Suppressor macrophage treated with lipopolysaccharide for 4 hours (primary cell): ENCODE results near the gene CEBPE.

Experiments
- DNase-seq: peaks from one replicate; pipeline ENCODE4 v3.0.0-alpha.2; 2020

Gene CEBPE

DNA sequence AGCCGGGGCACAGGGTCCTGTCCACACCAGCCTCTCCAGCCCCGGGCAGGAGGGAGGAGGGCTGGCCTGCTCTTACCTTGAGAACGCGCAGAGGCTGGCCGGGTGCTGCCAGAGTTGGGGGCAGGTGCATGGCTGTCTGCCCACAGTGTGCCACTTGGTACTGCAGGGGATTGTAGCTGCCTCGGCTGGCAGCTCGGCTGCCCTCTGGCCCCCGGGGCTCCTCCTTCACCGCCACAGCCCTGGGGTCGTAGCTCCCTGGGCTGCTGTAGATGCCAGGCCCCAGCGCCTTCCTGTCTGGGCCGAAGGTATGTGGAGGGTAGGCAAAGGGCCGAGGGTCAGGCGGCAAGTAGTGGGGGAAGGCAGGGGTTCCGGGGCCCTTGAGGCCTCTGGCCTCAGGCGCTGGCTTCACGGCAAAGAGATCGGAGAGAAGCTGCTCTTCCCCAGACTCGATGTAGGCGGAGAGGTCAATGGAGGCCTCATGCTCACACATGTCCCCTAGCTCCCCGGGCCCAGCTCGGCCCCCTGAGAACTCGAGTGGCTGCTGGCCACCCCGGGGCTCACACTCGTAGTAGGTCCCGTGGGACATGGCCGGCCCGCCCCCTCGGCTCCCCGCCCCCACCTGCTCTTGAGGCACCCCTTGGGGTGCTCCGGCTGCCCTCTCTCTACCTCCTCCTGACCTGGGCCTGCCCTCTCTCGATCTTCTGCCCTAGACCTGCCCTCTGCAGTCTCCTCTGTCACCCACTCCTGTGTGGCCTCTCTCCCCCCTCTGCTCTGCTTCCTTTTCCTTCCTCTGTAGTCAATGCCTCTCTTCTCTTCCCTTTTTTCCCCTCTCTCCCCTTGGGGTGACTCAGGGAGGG, at the start of gene CEBPE:
TSS of gene CEBPE (minus strand) at position 750 of the 857 bp plus-strand sequence. CDS start at position 586, 164 bp downstream.
- DNase-seq: peak; percentile 62

DNA sequence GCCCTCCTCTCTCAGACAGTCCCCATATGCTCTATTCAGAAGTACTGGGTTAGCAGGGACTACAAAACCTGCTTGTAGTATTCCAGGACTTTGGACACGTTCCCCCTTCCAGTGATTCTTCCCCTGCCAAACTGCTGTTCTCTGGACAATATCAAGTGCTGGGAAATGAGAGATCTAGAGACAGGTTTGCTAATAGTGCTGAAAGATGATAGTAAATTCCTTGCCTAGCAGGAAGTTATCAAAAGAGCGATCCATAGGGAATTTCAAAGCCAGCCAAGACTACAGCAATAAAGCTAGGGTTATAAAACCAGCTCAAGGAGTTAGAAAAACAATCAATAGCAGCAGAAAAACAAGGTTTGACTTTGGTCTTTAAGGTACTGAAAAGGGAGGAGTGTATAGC, 49.2 kb upstream of the CEBPE start:
- DNase-seq: no peak

DNA sequence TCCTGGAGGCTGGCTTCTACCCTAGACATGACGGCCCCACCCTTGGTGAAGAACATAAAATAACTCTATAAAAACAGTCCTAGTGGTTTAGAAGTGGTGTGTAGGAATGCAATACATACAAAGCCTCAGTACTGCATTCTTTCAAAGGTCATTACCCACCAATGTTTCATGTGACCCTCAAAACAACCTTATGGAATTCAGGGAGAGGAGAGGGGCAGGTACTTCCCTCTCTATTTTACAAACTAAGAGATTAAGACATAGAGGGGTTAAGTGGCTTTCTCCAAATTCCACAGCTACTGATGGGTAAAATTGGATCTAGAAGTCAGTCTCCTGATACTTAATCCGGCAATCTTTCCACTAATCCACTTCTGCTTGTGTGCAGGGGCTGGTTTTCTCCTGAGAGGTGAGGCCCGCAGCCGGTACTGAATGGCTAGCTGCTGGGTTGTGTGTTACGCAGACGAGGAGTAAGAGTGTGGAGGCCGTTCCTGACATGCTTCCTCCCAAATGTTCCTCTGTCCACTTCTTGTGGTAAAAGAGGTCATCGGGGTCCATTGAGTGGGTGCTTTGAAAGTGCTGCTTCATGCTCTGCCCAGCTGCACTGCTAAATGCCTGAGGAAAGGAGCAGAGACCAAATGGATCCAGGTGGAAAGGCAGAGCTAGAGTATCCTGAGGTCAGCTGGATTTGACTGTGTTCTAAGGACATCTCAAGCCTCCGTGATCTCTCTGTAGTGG, 48.2 kb upstream of the CEBPE start:
- peak; percentile 37 for DNase-seq

DNA sequence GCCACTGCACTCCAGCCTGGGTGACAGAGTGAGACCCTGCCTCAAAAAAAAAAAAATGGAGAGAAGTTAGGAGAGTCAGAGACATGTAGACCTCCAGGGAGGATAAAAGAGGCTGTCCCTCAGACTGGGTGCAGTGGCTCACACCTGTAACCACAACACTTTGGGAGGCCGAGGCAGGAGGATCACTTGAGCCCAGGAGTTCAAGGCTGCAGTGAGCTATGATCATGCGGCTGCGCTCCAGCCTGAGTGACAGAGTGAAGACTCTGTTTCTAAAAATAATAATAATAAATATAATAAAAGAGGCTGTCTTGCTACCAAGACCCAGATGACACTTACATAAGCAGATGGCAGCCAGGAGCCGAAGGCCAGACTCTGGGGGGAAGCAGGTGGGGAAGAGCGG, 45.9 kb upstream of the CEBPE start:
- no peak for DNase-seq

DNA sequence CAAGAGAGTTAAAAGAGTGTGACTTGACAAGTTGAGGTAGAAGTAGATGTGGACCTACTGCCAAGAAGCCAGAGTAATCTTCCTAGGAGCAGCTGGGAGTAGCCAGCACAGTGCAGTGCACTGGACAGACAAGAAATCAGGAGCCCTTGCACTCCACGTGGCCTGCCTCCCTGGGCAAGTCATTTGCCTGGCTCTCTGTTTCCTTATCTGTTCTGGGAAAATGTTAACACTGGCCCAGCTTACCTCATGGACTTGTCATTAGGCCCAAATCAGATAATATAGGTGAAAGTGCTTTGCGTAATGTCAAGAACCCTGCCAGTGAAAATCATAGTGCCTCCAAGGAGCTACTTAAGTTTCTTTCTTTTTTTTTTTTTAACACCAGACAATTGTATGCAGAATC, 45.2 kb upstream of the CEBPE start:
- no peak for DNase-seq

DNA sequence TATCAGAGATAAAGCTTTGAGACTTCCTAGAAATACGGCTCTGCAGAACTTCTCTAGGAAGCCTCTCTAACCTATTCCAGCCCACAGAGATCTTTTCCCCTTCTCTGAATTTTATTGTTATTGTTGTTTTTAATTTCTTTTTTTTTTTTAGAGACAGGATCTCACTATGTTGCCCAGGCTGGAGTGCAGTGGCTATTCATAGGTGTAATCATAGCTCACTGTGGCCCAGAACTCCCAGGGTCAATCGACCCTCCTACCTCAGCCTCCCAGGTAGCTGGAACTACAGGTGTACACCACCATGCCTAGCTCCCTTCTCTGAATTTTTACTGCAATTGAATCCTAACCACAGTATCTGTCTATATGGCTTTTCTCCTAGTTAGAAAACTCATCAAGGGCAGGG, 44.8 kb upstream of the CEBPE start:
- DNase-seq: no peak

DNA sequence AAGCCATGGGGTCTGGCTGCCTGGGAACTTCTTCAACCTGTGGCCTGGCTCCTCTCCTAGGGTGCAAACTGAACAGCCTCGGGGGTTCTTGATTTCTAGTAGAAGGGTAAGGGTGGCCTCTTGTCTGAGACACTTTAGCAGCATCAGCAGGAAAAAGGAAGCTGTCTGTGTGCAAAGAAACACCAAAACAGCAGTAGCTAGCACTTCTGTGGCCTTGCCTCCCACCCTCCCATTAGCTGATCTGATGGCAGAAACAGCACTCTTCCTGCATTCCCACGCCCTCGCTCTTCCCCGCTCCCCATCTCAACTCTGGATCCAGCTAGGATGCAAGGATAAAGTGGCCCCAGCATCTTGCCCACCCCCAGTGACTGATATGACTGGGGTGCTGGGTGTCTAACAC, 43.7 kb upstream of the CEBPE start:
- no peak for DNase-seq

DNA sequence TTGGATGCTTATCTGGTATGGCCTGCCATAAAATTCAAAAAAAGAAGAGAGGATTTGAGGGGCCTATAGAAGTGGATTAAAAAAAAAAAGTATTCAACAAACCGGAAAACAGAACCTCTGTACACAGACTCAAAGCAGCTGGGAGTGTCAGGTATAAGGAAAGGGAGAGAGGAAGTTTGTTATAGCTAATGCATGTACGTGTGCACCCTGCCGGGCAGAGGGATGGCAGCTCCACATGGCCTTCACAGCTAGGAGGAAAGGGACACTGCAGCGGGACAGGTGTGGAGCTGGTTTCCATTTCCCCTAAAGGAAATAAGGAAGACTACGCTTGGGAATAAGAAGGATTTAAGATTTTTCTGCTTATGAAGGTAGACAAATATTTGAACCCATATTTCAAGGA, 43.0 kb upstream of the CEBPE start:
- DNase-seq: no peak

DNA sequence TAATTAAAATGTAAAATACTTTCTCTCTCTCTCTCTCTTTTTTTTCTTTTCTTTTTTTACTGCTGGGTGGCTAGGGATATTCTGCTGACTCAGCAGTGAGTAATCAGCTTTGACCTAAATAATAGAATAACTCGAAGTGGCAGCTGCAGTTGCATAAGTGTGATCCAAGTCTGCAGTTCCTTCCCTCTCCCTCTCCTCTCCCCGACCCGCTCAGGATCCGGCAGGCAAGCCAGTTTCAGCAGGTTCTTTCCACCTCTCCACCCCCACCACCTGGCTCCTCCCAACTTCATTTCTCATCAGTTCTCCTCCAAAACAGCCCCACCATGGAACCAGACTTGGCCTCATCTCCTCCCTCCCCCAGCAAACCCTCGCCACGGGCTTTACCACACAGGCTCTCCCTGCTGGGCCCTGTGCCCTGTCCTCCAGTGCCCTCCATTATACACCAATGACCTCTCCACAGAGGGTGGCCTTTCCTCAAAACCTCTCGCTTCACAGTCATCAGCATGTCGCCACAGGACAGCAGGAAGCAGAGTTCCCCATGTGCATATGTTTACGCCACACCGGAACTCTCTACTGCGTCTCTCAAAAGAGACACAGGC, 42.0 kb upstream of the CEBPE start:
- DNase-seq: peak; percentile 89

DNA sequence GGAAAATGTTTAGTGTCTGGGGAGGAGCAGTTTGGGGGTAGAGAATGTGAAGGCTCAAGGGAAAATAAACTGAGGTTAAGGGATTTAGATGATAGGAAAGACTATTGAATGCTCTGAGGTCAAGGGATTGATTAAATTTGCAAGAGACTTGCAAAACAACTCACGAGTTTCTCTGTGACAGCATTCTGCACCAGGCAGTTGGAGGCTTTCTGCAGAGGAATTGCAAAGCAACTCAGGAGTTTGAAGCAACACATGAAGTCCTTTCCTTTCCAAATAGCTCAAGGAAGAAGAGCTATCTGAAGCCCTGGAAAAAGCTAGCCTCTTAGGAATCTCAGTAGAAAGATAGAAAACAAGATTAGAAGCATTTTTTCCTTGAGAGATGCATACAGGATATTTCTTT, 40.5 kb upstream of the CEBPE start:
- DNase-seq: no peak

DNA sequence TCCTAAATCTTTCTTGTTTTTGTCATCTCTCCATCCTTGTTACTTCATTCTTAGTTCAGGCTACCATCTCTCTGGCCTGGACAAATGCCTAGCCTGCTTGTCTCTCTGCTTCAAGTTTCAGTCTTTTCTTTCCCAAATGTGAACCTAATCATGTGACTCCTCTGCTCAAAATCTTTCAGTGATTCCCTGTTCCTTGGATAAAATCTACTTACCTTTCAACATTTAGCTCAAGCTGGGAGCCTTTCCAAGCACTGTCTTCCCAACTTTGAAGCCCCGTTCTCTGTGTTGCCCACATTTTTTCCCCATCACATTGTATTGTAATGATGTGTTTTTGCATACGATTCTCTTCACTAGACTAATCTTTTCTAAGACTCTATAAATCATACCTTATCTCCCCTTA, 39.7 kb upstream of the CEBPE start:
- DNase-seq: no peak

DNA sequence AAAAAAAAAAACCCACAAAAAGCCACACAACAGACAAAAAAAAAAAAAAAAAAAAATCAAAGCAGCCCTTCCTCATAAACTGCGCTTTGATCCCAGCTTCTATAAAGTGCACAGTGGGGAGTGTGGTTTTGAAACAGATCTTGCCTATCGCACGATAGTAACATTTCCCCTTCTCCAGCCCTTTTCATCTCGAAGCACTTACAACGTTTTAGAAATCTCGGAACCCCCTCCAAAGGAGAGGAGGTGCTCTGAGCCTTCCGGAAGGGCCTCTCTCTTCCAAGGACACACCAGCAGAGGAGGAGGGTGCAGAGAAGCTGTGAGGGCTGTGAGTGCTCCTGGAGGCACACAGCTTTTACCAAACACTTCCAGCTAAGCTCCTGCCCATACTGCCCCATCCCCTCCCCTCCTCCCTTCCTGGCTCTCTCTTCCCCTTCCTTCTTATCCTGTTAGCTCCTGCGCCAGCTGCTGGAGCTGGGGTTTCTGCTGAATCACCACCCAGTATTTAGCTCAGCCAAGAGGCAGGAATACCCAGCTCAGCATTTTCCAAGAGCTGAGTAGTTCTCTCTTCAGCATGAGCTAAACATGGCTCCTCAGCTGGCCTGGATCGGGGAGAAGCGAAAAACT, 36.0 kb upstream of the CEBPE start:
- DNase-seq: peak; percentile 79

DNA sequence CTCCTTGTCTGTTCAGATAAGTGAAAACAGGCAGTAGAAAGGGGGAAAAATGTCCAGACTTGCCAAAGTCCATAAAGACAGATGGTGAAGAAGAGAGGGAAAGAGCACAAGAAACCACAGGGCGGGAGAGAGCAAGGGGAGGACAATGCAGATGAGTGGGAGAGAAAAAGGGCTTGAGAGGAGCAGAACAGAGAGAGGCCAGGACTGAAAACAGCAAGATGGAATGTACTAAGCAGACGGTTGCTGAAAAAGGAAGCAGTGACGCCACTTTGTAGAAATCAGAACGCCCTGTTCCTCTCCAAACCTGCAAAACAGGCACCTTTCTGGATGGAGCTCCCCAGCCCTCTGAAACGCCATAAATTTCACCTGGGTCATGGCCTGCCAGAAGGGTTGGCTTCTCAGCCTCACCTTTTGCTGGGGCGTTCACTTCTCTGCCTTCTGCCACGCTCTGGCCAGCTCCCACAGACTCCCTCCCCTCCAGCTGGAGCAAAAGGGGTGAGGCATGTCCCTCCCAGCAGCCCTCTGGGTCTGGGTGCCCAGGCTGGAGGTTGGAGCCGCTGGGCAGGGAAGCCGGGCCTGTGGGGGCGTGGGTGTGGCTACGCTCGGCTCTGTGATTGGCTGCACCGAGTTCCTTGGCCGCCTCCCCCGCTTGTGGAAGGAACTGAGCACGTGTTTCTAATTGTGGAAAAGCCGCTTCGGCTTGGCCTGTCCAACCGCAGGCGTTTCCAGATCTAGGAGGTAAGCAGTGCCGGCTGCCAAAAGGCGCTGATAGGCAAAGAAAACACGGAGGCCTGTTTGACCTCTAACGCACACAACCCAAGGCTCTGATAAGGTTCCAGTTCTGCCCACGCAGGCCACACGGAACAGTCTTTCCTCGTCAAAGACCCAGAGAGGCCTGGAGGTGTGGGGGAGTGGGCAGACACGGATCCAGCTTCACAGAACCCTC, 35.1 kb upstream of the CEBPE start:
- DNase-seq: peak; percentile 42

DNA sequence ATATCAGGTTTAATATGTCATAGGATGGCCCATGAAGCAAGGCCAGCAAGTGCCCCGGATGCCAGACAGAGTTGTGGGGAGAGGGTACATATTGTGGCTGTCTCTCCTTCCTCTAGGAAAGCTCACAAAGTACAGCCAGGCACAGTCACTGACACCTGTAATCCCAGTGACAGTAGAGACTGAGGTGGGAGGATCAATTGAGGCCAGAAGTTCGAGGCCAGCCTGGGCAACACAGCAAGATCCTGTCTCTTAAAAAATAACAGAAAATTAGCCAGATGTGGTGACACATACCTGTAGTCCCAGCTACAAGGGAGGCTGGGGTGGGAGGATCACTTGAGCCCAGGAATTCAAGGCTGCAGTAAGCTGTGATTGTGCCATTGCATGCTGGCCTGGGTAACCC, 32.3 kb upstream of the CEBPE start:
- no peak for DNase-seq

DNA sequence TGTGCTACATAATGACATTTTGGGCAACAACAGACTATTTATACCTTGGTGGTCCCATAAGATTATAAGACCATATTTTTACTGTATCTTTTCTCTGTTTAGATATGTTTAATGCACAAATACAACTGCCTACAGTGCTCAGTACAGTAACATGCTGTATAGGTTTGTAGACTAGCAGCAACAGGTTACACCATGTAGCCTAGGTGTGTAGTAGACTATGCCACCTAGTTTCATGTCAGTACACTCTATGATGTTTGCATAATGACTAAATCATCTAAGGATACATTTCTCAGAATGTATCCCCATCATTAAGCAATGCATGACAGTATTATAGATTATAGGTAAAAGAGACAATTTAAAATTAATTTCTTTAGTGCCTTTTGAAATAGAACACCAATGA, 30.7 kb upstream of the CEBPE start:
- no peak for DNase-seq

DNA sequence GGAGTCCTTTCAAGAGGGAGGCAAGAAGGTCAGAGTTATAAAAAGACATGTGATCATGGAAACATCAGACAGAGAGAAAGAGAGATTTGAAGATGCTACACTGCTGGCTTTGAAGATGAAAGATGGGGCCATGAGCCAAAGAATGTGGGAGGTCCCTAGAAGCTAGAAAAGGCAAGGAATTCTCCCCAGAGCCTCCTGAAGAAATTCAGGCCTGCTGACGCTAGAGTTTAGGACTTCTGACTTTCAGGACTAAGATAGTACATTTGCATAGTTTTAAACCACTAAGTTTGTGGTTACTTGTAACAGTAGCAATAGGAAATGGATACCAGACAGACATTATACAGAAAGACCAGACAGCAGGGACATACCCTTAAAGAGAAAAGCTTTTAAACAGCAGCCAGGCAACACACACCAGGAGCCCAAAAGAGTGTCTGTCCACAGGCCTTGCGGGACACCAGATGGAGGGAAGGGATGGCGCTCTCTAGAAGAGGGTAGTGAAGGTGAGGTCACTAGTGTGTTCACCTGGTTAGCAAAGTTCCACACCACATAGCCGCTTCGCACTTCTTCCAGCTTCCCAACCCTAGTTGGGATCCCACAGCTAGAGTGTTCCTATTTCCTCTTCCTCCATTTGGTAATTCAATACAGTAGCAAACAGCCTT, 29.7 kb upstream of the CEBPE start:
- no peak for DNase-seq

DNA sequence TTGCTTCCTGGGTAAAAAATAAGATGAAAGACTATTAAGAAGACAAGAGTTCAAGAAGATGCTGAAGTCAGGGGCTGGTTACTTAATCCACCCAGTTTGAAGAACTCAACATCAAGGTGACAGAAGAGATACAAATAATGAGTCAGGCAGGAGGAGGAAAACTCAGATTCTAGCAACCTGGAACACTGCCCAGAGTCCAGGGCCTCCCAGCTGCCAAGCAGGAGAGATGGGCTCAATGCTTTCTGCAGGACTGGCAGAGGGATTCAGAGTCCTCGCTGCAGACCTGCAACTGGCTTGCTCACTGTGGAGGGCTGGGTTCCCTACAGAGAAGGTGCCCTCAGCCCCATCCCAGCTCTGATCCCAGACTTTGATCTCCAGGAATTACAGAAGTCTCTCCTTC, 28.6 kb upstream of the CEBPE start:
- DNase-seq: no peak

DNA sequence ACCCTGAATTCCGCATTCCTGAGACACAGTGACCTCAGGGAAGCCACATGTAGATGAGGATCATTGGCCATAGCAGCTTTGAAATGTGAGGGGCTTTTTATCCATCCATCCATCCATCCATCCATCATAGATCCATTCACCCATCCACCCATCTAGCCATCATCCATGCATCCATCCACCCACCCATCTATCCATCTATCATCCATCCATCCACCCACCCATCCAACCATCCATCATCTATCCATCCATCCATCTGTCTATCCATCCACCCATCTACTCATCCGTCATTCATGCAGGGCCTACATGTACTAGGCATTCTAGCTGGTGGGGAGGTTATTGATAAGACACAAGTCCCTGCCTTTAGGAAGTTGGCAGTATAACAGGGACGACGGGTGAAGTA, 27.9 kb upstream of the CEBPE start:
- DNase-seq: no peak

DNA sequence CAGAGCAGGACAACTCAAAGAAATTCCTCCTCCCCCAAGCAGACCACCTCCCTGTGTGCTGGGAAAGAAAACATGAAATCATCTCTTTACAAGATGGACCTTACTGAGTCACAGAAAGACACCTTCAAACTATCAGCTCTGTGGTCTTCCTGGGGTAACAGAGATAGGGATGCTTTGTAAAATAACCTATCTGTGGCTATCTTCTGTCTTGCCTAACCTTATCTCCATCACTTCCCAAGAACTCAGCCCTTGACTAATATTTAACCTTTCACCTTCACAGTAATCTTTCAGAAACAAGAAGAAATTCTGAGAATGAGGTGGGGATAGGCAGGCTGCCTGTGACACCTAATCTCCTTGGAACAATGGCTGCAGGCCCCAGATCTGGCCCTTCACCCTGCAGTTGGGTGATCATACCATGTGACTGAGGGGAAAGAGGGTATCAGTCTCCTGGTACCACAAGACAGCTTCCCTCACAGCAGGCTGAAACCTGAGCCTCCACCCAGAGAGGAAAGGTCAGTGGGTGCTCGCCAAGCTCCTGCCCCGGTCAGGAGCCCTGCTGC, 27.4 kb upstream of the CEBPE start:
- DNase-seq: no peak

DNA sequence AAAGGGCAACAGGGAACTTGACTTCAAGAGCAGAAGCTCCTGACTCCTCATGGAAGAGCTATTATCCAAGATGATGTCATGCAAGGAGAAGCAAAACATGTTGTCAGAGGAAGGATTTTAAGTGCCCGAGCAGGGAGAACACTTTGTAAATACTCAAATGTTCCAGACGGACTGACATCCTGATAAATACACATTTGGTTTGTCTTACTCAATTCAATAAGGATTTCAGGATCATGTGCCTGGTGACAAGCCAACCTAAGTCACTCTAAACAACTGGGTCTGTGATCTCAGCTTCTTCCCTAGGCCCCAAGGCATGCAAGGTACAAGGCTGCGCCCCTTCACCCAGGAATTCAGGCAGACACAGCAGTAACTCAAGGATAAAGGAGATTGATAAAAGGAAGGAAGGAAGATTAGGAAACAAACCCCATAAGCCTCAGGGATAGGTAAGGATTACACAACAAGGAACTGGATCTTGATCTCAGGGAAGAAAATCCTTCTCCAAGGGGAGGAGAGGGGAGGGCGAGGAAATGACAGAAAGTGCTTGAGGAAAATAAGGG, 26.8 kb upstream of the CEBPE start:
- DNase-seq: no peak

DNA sequence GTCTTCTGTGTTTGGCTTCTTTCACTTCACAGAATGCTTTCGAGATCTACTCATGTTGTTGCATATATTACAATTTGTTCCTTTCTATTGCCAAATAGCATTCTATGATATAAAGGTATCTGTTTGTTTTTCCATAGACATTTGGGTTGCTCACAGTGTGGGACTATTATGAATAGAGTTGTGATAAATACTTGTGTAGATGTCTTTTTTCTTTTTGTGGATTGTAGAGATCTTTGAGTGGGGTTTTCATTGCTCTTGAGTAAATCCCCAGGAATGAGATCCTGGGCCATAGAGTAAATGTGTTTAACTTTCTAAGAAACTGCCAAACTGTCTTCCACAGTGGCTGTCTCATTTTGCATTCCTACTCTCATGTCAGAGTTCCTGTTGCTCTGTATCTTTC, 24.9 kb upstream of the CEBPE start:
- DNase-seq: no peak
